DMS79 (cell line): ENCODE results near the gene SCIN.

ENCODE experiments used
- DNase-seq: peaks from one replicate; lab custom pipeline; 2025; lab: John Stamatoyannopoulos, UW

The SCIN gene

GRCh38 chr7:12567015-12567414 lies 3.5 kb upstream of the SCIN start:
- no peak for DNase-seq

DNA sequence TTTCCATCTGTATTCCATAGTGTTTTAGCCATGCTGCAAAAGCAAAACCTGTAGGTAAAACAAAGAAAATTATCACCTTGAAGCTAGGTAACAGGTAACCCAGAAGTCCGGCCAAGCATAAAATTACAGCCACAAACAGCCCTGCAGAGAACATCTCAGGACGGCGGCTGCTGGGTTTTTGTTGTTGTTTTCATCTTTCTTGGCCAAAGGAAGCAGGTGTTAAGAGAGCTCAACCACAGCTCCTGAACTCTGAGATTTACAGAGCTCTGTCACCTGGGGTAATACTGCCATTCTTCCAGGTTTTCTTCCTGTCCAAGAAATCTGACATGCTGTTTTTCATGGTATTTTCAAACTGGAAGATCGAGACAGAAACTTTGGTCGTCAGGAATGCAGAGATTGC lies 847 bp upstream of the SCIN start:
- no peak for DNase-seq

DNA sequence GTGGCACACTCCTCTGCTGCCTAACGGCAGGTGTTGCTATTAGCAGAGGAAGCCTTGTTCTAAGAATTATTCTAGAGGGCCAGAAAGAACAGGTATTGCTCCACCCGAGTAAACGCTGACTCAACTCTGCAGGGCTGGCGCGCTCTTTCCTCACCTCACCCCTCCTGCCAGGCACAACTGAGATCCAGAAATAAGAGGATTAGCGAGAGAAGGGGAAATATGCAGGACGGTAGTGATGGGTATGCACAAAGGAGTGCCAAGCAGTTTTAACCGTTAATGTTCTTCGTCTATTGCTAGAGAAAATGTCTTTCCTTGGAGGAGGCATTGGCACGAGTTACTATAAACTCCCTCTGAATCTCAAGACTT lies 369 bp upstream of the SCIN start:
- no peak for DNase-seq

DNA sequence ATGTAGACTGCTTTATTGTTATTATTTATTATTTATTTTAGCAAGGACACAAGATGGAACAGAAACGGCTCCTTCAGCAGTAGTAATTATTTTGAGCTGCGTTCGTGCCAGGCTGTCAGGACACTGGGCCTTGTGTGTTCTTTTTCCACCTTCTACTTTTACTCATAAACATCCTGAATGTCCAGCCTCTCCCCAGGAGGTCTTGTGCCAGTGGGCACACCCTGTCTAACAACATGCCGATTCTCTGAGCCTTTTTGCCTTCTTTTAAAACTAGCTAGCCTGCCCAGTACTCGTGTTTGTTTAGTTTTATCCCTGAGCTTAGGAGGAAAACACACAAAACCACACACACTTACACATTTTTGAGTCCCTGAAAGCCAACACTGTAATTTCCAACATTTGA lies 1.2 kb downstream of the SCIN start:
- DNase-seq, result no peak

GRCh38 chr7:12572941-12573575 lies 2.5 kb downstream of the SCIN start:
- DNase-seq, result no peak

DNA sequence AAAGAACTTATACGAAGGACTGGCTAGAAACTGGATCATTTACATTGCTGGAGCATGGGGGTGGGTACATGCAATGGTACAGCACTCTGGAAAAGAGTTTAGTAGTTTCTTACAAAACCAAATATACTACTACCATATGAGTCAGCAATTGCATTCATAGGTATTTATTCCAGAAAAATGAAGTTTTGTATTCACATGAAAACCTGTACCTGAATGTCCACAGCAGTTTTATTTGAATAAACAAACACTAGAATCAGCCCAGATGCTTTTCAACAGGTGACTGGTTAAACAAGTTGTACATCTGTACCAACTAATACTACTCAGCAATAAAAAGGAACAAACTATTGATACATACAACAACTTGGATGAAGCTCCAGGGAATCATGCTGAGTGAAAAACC lies 3.4 kb downstream of the SCIN start:
- no peak for DNase-seq

GRCh38 chr7:12578930-12579640 lies 8.6 kb downstream of the SCIN start:
- DNase-seq, result no peak

DNA sequence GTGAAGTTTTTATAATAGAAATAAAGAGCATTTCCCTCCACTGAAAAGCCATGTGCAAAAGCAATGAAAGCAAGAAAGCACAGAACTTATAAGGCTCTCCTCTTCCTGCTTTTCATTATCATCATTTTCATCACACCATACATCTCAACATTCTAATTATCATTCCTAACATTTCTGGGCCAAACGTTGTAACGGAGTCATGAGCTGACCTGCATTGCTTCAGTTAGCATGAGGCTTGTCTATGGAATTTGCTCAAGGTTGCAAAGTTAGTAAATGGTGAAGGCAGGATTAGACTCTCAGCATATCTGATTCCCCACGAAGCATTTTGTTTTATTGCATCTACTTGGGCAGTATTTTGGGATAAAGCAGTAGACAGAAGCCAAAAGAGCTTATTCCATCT lies 11.4 kb downstream of the SCIN start:
- DNase-seq, result no peak

DNA sequence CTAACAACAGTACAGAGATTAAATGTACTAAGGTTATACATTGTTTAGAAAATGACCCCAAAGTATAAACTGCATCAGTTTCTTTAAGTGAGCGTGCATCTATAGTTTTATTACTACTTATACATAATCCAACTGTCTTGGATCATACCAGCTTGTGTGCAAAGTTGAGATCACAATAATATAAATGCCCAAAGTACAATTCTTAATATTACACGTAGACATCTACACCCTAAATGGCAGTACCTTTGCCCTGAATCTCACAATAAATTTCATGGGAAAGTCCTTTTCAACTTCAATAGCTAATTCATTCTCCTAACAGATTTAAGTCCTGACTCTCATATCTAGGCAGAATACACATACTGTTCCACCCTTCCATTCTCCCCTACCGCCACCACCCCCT lies 11.8 kb downstream of the SCIN start:
- DNase-seq, result no peak

GRCh38 chr7:12583176-12583575 lies 12.7 kb downstream of the SCIN start:
- DNase-seq, result no peak

- no peak for DNase-seq
Observed at GRCh38 chr7:12583922-12584321, 13.4 kb downstream of the SCIN start.

- DNase-seq, result no peak
Observed at GRCh38 chr7:12584930-12585329, 14.4 kb downstream of the SCIN start.

DNA sequence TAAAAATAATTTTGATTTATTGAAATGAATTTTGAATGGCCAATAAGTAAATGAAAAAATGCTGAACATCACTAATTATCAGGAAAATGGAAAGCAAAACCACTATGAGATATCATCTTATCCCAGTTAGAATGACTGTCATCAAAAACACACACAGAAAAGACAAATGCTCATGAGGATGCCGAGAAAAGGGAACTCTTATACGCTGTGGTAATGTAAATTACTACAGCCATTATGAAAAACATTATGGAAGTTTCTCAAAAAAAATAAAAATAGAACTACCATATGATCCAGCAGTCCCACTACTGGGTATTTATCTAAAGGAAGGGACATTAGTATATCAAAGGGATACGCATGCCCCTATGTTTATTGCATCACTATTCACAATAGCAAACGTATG lies 15.8 kb downstream of the SCIN start:
- DNase-seq, result no peak

- no peak for DNase-seq
Observed at GRCh38 chr7:12588259-12588904, 17.9 kb downstream of the SCIN start.

DNA sequence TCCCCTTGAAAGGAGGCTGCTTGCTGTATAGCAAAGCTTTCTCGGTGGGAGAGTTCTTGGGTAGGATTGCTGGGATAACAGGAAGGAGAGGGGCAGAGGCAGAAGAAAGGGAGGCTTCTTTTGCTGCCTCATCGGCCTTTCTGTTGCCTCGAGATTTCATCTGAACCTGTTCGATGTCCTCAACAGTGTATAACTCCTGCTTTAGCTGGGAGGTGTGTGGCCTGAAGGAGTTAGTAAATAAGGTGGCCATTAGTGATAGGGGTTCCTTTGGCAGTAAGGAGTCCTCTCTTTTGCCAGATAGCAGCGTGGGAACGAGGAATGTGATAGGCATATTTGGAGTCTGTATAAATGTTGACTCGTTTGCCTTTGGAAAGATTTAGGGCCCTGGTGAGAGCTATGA lies 20.0 kb downstream of the SCIN start:
- no peak for DNase-seq

DNA sequence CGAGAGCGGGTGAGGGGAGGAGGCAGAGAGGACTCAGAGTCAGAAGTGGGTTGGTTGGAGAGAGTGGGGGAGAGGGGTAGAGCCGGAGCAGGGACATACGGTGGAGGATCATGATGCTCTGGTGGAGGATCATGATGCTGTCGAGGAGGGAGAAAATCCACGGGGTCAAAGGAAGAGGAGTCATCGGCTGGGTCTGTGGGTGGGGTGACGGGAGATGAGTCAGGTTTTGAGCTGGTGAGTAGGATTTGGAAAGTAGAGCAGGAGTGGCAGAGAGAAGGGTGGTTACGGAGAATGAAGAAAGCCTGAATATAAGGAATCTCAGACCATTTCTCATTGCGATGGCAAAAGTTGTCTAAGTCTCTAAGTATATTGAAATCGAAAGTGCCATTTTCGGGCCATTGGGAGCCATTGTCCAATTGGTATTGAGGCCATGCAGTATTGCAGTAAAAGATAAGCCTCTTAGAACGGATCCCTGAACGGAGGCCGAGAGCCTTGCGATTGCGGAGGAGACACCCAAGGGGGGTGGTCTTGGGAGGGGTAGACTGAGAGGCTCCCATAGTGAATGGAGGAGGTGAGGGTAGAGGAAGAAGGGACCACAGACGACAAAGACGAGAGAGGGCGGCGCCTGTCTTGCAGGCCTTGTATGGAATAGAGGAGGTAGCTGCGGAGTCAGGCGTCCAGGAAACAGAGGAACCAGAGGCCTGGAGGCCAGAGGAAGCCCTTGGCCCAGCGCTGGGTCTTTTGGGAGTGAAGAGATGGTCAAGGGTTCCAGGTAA lies 23.8 kb downstream of the SCIN start:
- DNase-seq, result no peak

DNA sequence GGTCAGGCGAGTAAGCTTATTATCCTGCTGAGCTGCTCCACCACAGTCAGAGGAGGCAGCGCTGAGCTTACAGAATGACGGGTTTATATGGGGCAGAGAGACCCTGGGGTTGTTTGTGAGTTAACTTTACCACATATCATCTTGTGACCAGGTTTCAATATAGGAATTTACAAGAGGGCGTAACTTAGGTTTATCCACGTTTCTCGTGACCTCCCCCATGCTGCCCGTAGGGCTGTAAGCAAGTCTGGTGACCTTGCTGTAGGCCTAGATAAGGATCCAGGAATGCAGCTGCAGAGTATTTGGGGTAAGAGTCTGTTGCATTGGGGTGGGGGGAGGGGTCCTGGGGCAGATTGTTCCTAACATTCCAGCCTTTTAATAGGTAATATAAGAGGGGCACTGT lies 24.6 kb downstream of the SCIN start:
- no peak for DNase-seq

GRCh38 chr7:12596225-12596790 lies 25.8 kb downstream of the SCIN start:
- no peak for DNase-seq

DNA sequence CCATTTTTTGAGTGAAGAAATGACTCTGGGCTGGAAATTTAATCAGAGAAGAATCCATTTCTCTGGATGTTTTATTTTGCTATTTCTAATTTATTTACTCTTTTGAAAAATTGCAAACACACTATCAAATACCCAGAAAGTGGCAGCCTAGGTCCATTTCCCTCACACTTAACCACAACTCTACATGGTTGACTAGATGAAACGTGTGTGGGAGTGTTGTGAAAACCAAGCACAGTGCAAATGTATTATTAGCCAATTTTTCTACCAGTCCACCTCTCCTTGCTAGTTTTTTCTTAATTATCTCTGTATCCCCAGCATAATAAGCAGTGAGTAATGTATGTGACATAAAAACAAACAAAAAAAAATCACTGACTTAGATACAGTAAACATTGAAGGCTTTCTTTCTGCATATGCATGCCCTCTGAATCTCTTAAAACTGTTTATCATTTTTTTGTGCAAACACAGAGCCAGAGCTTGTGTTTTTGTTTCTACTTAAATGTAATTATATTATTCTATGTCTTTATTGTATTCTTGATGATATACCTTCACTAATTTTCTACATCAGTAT lies 30.9 kb downstream of the SCIN start:
- DNase-seq, result no peak

DNA sequence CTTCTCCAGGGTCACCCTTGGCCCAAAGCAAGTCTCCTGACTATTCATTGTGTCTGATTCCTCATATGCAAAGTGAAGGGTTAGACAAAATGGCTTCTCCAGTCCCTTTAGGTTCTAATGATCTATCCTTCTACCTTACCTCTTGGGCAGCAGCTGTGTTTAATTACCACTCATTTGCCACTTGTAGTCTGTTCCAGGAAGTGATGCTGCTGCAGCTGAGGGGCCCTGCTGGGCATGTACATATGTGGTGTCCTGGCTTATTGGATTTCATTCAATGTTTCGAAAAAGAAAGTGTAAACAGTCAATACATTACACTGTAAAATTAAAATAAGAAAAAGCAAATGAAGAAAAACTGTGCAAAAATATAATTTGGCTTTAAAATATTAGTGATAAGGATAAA lies 36.6 kb downstream of the SCIN start:
- no peak for DNase-seq

DNA sequence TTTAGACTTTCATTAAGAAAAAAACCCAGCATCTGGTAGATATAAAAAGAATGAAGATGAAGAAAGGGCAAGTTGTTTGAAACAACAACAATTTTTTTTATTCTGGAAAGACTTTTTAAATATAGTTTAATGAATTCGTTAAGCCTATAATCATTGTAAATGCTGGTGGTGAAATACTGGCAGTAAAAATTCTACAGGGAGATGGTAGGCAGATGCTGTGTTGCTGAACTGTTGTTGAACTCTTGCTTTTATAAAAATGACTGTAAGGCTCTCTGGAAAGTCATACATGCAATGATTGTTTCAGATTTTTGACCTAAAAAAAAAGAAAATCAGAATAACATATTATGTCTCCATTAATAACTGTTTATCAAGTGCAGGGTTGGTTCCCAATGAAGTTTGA lies 39.0 kb downstream of the SCIN start:
- no peak for DNase-seq

- no peak for DNase-seq
Observed at GRCh38 chr7:12610899-12611298, 40.4 kb downstream of the SCIN start.
